ENCODE results near the gene RELB.
"Not testable (repeated sequence)": the region's sequence is repeated elsewhere in the genome, so short reads cannot be mapped to it uniquely, and the experiment has no call there.

RELB gene

DNA sequence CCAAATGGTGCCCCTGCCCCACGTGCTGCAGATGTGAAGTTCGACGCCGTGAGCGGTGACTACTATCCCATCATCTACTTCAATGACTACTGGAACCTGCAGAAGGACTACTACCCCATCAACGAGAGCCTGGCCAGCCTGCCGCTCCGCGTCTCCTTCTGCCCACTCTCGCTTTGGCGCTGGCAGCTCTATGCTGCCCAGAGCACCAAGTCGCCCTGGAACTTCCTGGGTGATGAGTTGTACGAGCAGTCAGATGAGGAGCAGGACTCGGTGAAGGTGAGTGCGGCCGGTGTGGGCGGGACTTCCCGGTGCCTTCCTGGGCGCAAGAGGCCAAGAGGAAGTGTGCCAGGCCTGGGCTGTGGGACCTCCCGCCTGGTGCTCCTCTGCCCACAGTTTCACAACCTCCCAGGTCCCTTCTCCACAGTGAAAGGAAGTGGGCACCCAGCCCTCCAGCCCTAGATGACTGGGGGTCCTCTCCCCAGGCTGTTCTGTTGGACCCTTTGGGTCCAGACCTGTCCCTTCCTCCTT lies 14.1 kb upstream of the RELB start:
- DNase-seq (ENCODE audit: low spot score): no peak

DNA sequence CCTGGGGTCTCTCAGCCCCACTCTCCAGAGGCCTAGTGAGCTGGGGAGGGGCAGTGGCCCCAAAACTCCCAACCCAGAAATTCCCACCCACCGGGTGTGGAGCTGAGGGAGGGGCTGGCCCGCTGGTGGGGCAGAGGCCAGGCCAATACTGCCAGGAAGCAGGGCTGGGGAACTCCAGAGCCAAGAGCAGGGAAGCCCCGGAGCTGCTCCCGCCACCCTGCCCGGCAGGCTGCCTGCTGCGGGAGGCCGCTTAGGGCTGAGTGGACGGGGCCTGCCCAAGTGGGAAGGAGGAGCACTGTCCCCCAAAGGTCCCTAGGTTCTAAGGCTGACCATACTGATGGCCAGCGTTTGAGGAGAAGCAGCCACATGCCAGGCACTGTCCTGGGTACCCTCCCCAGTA lies 13.0 kb upstream of the RELB start:
- no peak for DNase-seq (ENCODE audit: low spot score)

DNA sequence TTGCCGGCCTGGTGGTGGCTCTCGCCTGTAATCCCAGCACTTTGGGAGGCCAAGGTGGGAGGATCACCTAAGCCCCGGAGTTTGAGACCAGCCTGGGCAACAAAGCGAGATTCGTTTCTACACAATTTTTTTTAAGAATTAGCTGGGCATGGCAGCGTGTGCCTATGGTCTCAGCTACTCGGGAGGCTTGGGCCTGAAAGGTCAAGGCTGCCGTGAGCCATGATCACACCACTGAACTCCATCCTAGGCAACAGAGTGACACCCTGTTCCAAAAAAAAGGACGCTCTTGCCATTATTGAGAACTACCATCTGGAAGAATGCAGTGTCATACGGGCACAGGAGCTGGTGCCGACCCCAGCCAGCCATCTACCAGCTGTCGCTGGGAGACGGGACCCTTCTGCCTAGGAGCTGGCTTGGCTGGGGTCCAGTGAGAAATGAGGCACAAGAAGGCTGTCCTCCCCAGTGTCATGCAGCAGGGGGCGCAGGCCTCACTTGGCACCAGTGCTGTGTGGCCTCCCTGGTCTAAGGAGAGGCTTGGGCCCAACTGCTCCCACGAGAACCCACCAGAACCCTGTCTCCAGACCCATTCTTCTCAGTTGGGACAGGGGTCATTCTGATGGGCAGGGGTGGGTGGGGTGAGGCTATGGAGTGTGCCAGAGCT lies 12.2 kb upstream of the RELB start:
- DNase-seq (ENCODE audit: low spot score): peak; percentile 79

DNA sequence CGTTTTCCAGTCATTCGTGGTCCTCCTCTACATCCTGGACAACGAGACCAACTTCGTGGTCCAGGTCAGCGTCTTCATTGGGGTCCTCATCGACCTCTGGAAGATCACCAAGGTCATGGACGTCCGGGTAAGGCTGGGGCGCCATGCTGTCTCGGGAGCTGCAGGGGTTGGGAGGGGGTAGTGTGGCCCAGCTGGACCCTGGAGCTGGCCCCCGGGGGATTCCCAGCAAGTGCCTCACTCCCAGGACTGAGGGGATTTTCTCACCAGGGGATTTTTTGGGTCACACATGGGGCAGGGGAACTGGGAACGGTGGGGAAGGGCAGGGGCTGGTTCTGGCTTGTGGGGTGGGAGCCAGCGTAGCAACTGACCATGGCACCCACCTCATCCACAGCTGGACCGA lies 10.8 kb upstream of the RELB start:
- DNase-seq (ENCODE audit: low spot score): no peak

DNA sequence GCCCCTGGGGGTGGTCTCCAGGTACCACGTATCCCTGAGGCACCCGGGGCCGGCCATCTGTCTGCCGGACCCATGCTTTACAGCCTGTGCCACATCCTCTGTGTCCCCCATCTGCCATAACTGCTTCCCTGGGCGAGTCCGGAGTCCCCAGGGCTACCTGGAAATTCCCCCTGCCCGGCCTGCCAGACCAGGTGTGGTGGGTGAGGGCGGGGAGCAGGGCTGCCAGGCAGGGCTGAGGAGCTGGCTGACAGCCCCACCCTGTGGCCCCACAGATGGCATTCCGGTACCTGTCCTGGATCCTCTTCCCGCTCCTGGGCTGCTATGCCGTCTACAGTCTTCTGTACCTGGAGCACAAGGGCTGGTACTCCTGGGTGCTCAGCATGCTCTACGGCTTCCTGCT lies 10.3 kb upstream of the RELB start:
- DNase-seq (ENCODE audit: low spot score): no peak

DNA sequence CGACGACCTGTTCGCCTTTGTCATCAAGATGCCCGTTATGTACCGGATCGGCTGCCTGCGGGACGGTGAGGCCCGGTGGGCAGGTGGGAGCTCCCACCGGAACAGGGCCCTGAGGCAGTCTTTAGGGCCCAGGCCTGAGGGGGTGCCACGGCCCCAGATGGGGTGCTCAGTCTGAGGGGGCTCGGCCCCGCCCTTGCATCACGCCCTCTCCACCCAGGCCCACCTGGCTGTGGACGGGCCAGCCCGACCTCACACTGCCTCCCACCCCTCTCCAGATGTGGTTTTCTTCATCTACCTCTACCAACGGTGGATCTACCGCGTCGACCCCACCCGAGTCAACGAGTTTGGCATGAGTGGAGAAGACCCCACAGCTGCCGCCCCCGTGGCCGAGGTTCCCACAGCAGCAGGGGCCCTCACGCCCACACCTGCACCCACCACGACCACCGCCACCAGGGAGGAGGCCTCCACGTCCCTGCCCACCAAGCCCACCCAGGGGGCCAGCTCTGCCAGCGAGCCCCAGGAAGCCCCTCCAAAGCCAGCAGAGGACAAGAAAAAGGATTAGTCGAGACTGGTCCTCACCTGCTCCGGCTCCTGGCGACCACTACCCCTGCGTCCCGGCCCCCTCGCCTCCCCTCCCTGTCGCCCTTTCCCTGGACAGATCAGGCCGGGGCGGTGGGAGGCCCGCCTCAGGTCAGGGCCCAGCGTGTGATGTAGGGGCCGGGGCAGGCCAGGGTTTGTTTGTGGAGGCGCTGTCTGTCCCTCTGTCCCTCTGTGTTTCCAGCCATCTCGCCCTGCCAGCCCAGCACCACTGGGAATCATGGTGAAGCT lies 8.7 kb upstream of the RELB start:
- DNase-seq (ENCODE audit: low spot score): no peak

DNA sequence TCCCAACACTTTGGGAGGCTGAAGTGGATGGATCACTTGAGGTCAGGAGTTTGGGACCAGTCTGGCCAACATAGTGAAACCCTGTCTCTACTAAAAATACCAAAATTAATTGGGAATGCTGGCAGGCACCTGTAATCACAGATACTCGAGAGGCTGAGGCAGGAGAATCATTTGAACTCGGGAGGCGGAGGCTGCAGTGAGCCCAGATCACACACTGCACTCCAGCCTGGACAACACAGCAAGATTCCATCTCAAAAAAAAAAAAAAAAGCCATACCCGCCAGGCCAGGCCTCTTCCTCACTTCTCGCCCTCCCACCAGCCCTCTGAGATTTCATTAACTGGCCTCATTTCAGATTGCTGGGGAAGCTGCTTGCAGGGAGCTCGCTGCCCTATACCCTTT lies 7.7 kb upstream of the RELB start:
- DNase-seq (ENCODE audit: low spot score): no peak

DNA sequence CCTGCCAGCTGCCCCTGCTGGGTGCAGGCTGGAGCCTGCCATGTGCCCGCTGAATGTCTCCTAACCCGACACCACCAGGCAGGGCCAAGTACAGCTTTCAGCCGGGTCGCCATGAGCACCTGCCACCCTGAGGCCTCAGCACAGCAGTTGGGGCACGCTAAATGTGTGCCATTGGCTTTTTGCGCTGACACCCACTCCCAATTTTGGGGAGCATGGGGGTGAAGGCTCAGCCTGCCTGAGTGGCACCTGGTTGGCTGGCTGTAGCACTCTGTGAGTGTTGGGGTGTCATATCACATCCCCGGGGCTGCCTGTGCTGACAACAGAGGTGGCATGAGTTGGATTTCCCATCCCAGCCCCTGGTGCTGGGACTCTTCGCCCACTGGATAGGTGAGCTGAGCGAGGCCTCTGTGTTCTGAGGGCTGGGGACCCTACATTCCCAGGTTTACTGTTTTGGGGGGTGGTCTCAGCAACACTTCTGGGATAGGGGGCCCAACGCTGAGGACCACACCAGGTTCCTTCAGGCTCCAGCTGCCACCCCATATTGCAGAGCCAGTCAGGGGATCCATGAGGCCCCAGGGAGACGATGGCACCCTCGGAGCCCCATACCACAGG lies 7.2 kb upstream of the RELB start:
- DNase-seq (ENCODE audit: low spot score): no peak

DNA sequence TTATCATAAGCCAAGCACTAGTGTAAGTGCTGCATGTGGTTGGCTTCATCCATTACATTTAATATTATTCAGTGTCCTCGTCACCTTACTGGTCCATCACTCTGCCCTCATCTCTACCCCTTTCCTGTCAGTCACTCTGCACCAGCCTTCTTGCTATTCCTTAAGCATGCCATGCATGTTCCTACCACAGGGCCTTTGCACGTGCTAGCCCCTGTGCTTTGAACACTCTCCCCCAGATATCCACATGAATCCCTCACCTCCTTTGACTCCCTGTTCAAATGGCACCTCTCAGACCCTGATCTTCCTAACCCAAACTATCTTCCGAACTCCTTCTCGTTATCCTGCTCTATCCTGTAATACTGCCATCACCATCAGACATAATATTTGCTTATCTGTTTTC lies 3.2 kb upstream of the RELB start:
- DNase-seq (ENCODE audit: low spot score): no peak

DNA sequence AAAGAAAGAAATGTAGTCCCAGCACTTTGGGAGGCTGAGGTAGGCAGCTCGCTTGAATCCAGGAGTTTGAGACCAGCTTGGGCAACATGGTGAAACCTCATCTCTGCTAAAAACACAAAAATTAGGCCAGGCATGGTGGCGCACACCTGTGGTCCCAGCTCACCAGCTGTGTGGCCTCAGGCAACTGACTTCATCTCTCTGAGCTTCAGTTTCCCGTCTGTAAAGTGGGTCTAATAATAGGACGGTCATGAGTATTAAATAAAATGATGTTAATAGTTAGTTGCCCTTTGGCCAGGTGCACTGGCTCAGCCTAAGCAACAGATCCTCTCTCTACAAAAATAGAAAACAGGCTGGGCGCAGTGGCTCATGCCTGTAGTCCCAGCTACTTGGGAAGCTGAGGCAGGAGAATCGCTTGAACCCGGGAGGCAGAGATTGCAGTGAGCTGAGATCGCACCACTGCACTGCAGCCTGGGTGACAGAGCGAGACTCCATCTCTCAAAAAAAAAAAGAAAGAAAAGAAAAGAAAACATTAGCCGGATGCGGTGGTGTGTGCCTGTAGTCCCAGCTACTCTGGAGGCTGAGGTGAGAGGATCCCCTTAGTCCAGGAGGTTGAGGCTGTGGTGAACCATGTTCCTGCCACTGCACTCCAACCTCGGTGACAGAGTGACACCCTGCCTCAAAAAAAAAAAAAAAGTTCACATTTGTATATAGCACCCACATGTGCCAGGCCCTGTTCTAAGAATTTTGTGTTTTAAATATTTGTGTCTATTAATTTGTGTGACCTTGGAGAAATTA lies 1.9 kb upstream of the RELB start:
- not testable (repeated sequence) for DNase-seq (ENCODE audit: low spot score)

DNA sequence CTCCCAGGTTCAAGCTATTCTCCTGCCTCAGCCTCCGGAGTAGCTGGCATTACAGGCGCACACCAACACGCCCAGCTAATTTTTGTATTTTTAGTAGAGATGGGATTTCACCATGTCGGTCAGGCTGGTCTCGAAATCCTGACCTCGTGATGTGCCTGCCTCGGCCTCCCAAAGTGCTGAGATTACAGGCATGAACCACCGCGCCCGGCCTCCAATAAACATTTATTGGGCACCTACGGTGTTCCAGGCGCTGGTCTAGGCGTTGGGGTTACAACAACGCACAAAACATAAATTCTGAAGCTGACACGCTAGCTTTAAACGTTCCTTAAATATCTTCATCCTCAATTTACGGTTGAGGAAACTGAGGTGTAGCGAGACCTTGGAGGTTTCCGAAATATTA lies 599 bp upstream of the RELB start:
- DNase-seq (ENCODE audit: low spot score): not testable (repeated sequence)

DNA sequence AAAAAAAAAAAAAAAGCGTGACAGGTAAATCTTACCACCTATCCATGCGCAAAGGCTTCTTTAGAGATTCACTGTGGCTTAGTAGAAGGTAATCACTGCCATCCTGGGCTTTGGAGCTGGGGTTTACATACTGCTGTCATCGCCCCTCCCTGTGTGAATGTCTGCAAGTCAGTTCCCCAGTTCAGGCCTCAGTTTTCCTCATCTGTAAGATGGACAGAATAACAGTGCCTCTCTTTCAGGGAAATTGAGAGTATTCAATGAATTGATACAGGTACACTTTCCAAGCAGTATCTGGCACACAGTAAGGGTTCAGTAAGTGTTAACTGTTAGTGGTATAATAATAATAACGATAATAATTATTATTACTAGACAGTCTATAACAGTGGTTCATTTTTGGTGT lies 2.2 kb downstream of the RELB start:
- no peak for DNase-seq (ENCODE audit: low spot score)

DNA sequence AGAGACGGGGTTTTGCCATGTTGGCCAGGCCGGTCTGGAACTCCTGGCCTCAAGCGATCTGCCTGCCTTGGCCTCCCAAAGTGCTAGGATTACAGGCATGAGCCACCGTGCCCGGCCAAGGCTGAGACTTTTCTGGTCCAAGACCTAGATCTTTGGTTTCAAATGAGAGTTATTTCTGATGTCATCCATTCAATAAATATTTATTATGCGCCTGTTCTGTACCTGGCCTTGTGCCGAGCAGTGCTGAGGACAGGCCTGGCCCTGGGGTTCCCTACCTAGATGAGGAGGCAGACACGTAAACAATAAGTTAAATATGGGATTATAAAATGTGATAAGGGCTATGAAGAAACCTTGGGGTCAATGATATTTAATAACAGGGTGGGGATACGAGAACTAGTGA lies 4.5 kb downstream of the RELB start:
- no peak for DNase-seq (ENCODE audit: low spot score)

DNA sequence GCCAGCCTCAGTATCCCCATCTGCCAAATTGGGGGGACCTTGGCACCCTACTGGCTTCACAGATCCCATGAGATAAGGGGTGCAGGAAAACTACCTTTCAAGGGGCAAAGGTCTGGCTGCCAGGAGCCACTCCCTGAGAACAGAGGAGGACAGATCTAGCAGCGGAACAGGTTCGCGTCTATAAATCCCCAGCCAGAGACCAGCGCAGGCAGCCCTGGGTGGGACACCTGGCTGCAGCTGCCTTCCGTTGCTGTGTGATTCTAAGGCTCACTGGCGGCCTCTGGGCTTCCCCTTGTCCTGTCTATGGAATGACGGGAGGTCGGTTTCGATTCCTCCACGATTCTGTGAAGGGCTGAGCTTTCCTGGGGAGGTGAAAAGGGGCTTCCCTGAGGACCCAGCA lies 7.3 kb downstream of the RELB start:
- no peak for DNase-seq (ENCODE audit: low spot score)

DNA sequence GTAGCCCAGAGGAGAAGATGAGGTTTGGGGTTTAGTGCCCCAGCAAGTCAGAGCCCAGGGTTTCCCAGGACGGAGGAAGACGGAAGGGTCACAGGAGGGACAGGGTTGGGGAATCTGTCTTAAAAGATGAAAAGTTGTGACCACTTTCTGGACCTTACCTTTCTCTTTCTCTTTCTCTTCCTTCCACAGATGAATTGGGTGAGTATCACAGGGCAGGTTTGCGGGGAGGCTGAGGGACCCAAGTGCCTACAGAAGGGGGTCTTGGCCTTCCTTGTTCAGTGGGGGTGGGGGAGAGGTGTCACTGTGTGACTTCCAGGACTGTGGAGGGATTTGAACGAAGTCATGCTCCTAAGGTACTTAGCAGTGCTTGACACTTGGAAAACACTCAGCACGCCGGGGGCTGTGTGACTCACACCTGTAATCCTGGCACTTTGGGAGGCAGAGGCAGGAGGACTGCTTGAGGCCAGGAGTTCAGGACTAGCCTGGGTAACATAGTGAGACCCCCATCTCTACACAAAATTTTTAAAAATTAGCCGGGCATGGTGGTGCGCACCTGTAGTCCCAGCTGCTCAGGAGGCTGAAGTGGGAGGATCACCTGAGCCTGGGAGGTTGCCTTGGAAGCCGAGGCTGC lies 8.5 kb downstream of the RELB start:
- no peak for DNase-seq (ENCODE audit: low spot score)

DNA sequence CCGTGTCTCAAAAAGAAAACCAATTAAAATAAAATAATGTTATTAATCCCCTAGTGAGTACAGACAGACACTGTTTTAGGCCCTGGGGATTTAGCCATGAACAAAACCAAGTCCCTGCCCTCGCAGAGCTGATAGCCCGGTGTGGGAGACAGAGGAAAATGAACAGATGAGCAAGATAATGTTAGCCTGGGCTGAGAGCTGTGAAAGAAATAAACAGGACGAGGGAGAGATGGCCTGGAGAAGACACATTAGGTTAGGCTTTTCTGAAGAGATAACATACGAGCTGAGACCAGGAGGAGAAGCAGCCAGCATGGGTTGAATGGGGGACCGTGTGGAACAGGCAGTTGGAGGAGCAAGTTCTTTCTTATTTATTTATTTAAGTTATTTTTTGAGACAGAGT lies 9.0 kb downstream of the RELB start:
- DNase-seq (ENCODE audit: low spot score): no peak

DNA sequence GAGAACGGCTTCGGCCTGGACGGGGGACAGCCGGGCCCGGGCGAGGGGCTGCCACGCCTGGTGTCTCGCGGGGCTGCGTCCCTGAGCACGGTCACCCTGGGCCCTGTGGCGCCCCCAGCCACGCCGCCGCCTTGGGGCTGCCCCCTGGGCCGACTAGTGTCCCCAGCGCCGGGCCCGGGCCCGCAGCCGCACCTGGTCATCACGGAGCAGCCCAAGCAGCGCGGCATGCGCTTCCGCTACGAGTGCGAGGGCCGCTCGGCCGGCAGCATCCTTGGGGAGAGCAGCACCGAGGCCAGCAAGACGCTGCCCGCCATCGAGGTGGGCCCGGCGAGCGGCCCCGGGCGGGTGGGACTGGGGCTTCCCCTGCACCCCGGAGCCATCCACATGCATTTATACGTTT lies 10.7 kb downstream of the RELB start:
- no peak for DNase-seq (ENCODE audit: low spot score)

DNA sequence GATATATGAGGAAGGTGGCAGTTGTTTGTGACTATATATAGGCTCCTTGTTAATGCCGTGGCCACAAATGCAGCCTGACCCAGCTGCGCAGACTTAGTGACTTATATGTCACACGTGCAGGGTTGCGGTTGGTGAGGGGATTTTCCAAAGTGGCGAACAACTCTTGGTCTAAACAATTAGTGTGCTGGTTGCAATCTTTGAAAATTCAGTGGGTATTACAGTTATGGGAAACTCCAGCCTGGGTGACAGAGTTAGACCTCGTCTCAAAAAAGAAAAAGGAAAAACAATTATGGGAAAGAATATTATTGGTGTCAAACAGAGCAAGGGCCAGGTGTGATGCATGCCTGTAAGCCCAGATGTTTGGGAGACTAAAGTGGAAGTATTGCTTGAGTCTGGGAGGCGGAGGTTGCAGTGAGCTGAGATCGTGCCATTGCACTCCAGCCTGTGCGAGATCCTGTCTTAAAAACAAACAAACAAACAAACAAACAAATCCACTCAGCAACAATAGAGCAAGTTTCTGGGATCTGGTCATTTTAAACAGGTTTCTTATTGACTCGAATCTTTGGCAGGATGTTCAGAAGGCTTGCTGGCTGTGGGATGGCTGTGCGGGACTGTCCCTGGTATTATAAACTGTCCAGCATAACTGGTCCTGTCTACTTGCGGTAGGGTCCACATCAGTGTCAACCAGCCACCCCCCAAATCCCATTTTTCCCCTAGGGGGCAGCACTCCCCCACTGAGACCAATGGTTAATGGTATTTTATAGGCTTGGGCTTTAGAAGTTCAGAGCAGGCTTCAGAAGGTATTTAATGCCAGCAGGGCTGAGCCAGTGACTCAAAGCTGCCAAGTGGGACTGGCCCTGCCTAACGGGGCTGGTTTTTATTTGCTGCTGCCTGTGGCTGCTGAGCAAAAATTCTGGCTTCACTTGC lies 15.4 kb downstream of the RELB start:
- peak; percentile 70 for DNase-seq (ENCODE audit: low spot score)

DNA sequence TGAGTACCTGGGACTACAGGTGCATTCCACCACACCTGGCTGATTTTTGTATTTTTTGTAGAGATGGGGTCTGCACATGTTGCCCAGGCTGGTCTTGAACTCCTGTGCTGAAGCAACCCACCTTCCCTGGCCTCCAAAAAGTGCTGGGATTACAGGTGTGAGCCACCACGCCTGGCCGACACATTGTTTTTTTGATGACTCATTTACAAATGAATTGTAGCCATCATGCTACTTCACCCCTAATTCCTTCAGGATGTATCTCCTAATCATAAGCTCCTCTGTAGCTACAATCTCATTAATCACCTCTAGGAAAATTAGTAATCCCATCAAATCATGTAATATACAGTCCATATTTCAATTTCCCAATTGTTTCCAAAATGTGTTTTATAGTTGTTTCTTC lies 17.9 kb downstream of the RELB start:
- no peak for DNase-seq (ENCODE audit: low spot score)

DNA sequence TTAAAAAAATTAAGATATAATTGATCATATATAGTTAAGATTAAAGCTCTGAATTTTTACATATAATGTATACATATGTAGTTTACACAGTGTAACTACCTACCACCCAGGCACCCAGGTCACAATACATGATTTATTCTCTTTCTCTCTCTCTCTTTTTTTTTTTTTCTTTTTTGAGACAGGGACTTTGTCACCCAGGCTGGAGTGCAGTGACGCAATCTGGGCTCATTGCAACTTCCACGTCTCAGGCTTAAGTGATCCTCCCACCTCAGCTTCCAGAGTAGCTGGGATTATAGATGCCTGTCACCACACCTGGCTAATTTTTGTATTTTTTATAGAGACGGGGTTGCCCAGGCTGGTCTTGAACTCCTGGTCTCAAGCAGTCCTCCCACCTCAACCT lies 18.8 kb downstream of the RELB start:
- DNase-seq (ENCODE audit: low spot score): no peak

DNA sequence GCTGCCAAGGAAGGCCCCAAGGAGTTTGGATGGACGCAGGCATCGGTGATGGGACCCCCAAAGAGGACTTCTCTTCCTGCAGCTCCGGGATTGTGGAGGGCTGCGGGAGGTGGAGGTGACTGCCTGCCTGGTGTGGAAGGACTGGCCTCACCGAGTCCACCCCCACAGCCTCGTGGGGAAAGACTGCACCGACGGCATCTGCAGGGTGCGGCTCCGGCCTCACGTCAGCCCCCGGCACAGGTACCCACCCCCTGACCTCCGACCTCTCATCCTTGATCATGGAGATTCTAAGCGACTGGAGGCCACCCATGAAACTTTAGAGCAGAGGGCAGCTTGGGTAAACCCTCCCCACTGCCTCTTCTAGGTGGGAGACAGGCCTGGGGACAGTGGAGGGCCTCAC lies 20.7 kb downstream of the RELB start:
- DNase-seq (ENCODE audit: low spot score): no peak
